ENCODE measurements around the gene NRP2. TPM values are rescaled to one million over a fixed set of nuclear protein-coding genes. Genes with fewer than 3 reads are reported as not detected.

NRP2 gene
- total RNA-seq, 1 experiment from 2014 or later: 1.2 TPM

DNA sequence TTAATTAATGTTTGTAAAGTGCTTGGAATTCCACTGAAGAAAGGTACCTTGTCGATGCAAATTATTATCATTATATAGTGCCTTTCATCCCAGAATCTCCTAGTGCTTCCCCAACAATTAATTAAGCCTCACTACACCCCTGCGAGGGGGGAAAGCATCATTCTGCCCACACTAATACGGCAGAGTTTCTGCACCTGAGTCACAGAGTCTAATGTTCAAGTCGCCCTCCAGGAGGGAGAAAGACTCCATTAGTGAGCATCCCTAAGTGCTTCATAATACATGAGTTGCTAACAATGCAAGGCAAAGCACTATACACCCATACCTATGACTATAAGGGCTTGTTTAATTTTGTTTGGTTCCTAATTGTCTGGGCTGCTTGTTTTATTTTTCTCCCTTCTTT is 25.4 kb upstream of the NRP2 start:
- H3K27ac ChIP-seq (ENCODE audit: low read depth, low read length): no peak overlapping the region
- H3K27me3 ChIP-seq (ENCODE audit: insufficient read depth, low read length): peaks cover 18% of the 10 kb centered on the region
- RAD21 ChIA-PET (ENCODE audit: low non-redundant PET in 1 of 2, low total read pairs in 2 of 2, uncharacterized antibody in 2 of 2, unreplicated experiment in 2 of 2): no interaction called here
- no peaks in the 10 kb centered on the region for H3K36me3 ChIP-seq (ENCODE audit: control insufficient read depth in 1 of 2, insufficient read depth in 2 of 2, low read length in 2 of 2)
- H4K20me1 ChIP-seq (ENCODE audit: insufficient read depth): no peaks in the 10 kb centered on the region
- no peaks in the 10 kb centered on the region for H3K79me2 ChIP-seq (ENCODE audit: insufficient read depth, low read length)
- no peak overlapping the region for H3K4me2 ChIP-seq (ENCODE audit: low read length)
- H2AFZ ChIP-seq (ENCODE audit: low read depth, low read length, poor library complexity, severe bottlenecking): no peak overlapping the region
- intact Hi-C loops (cut with micrococcal nuclease): no loop called here
- CTCF ChIA-PET: no interaction called here
- BruUV-seq (replicated peaks): no TSS peak
- TF ChIP-seq ELF1 (IDR thresholded peaks at IDR 0.05; ENCODE audit: borderline replicate concordance, low read depth) (no peak), EZH2phosphoT487 (IDR thresholded peaks at IDR 0.05; ENCODE audit: borderline replicate concordance) (no peak), SP1 (IDR thresholded peaks at IDR 0.05; ENCODE audit: low read depth) (no peak), RAD21 (IDR thresholded peaks at IDR 0.05; ENCODE audit: low read depth) (no peak), ZNF274 (IDR thresholded peaks at IDR 0.05; ENCODE audit: low read depth, low read length) (no peak)
- no peaks in the 10 kb centered on the region for H3K9me3 ChIP-seq (ENCODE audit: control insufficient read depth in 1 of 2, insufficient read depth in 1 of 2, low read depth in 1 of 2, low read length in 2 of 2)
- no peaks in the 10 kb centered on the region for H3K9me2 ChIP-seq (ENCODE audit: insufficient read depth)
- no peak overlapping the region for H3K9ac ChIP-seq (ENCODE audit: low read length)
- no peak for DNase-seq (ENCODE audit: low read depth, low spot score)
- H3K4me1 ChIP-seq (ENCODE audit: control insufficient read depth in 1 of 2, insufficient read depth in 2 of 2, low read length in 2 of 2): no peaks in the 10 kb centered on the region
- H3K4me3 ChIP-seq (replicated peaks in 1 of 2; ENCODE audit: low read depth in 1 of 2, low read length in 2 of 2): no peak overlapping the region
- POLR2A ChIA-PET: no interaction called here
- no peak for ATAC-seq

- H3K36me3 ChIP-seq (ENCODE audit: control insufficient read depth in 1 of 2, insufficient read depth in 2 of 2, low read length in 2 of 2): no peaks in the 10 kb centered on the region
- ChIA-PET CTCF (no interaction called here), POLR2A (no interaction called here), RAD21 (ENCODE audit: low non-redundant PET in 1 of 2, low total read pairs in 2 of 2, uncharacterized antibody in 2 of 2, unreplicated experiment in 2 of 2) (no interaction called here)
- no peak overlapping the region for H3K4me2 ChIP-seq (ENCODE audit: low read length)
- H3K9ac ChIP-seq (ENCODE audit: low read length): no peak overlapping the region
- H4K20me1 ChIP-seq (ENCODE audit: insufficient read depth): no peaks in the 10 kb centered on the region
- no peaks in the 10 kb centered on the region for H3K79me2 ChIP-seq (ENCODE audit: insufficient read depth, low read length)
- DNase-seq (ENCODE audit: low read depth, low spot score): no peak
- H3K27me3 ChIP-seq (ENCODE audit: insufficient read depth, low read length): peaks cover 18% of the 10 kb centered on the region
- no peaks in the 10 kb centered on the region for H3K9me2 ChIP-seq (ENCODE audit: insufficient read depth)
- no peaks in the 10 kb centered on the region for H3K4me1 ChIP-seq (ENCODE audit: control insufficient read depth in 1 of 2, insufficient read depth in 2 of 2, low read length in 2 of 2)
- no peak overlapping the region for H3K4me3 ChIP-seq (replicated peaks in 1 of 2; ENCODE audit: low read depth in 1 of 2, low read length in 2 of 2)
- H2AFZ ChIP-seq (ENCODE audit: low read depth, low read length, poor library complexity, severe bottlenecking): no peak overlapping the region
- no peak for ATAC-seq
- no peak overlapping the region for H3K27ac ChIP-seq (ENCODE audit: low read depth, low read length)
- TF ChIP-seq RAD21 (IDR thresholded peaks at IDR 0.05; ENCODE audit: low read depth): no peak
- TF ChIP-seq EGR1 (IDR thresholded peaks at IDR 0.05; ENCODE audit: low read depth): no peak
- no TSS peak for BruUV-seq (replicated peaks)
- H3K9me3 ChIP-seq (ENCODE audit: control insufficient read depth in 1 of 2, insufficient read depth in 1 of 2, low read depth in 1 of 2, low read length in 2 of 2): no peaks in the 10 kb centered on the region
- intact Hi-C loops (cut with micrococcal nuclease): no loop called here
Measured at GRCh38 chr2:205657579-205657978, 24.7 kb upstream of the NRP2 start.

All from HCT116 (cell line).